Measurements from ENCODE around the gene TUBA4B.

Gene TUBA4B

DNA sequence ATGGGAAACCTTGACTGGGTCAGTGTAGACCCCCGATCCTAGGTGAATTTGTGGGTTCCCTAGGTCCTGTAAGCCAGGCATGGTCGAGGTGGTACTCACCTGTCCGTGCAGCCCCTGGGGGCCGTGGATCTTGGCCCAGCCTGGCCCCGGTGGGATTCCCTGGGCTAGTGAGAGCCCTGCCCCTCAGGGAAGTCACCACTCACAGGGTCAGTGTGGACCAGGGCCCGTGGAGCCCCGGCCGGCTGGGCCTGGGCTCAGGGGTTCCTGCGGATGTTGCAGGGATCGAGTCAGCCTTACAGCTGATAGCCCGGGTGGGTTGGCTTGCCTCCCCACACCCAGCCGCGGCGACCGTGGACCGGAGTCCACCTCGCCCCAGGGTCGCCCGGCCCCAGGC lies 24.1 kb upstream of the TUBA4B start:
- DNase-seq (ENCODE audit: low read depth in 1 of 2, low spot score in 1 of 2) = peak in 1 of 2 experiments; percentile 7
- Histone ChIP-seq H3K4me3 (replicated peaks; ENCODE audit: insufficient read depth, low read length) (peak overlapping the region; percentile 75), H3K27me3 (ENCODE audit: insufficient read depth, poor library complexity, severe bottlenecking) (no peaks in the 10 kb centered on the region), H3K27ac (replicated peaks) (peak overlapping the region; percentile 2; the same call in 1 of the 2 replicates)
- TF ChIP-seq POLR2AphosphoS5 (IDR thresholded peaks at IDR 0.05; ENCODE audit: low read depth) = no peak

GRCh38 chr2:219229305-219230058 lies 23.6 kb upstream of the TUBA4B start, which contains the start of the genes ANKZF1 and ATG9A:
Gene ANKZF1 (plus strand): TSS chr2:219229806. CDS start chr2:219230258, 452 bp downstream.
Gene ATG9A (minus strand): TSS chr2:219229636. CDS start chr2:219228024, 1,612 bp downstream.
- Histone ChIP-seq H3K27me3 (ENCODE audit: insufficient read depth, poor library complexity, severe bottlenecking) (no peaks in the 10 kb centered on the region), H3K4me3 (replicated peaks; ENCODE audit: insufficient read depth, low read length) (peak within 1 kb of the TSS; percentile 75), H3K27ac (replicated peaks) (peak within 1 kb of the TSS; percentile 70)
- peak; percentile 96 to 99 for DNase-seq (ENCODE audit: low read depth in 1 of 2, low spot score in 1 of 2)
- TF ChIP-seq SPI1 (IDR thresholded peaks at IDR 0.05; ENCODE audit: borderline replicate concordance, low read depth) (no peak), CTCF (IDR thresholded peaks at IDR 0.05; ENCODE audit: insufficient read depth, low read length) (no peak), REST (IDR thresholded peaks at IDR 0.05; ENCODE audit: insufficient replicate concordance, low read depth) (peak; percentile 49), POLR2AphosphoS5 (IDR thresholded peaks at IDR 0.05; ENCODE audit: low read depth) (peak; percentile 79), GABPA (IDR thresholded peaks at IDR 0.05; ENCODE audit: low read depth) (no peak)

- TF ChIP-seq GABPA (IDR thresholded peaks at IDR 0.05; ENCODE audit: low read depth) (no peak), SPI1 (IDR thresholded peaks at IDR 0.05; ENCODE audit: borderline replicate concordance, low read depth) (no peak), POLR2AphosphoS5 (IDR thresholded peaks at IDR 0.05; ENCODE audit: low read depth) (no peak), CTCF (IDR thresholded peaks at IDR 0.05; ENCODE audit: insufficient read depth, low read length) (no peak), REST (IDR thresholded peaks at IDR 0.05; ENCODE audit: insufficient replicate concordance, low read depth) (no peak)
- no peaks in the 10 kb centered on the region for H3K27me3 ChIP-seq (ENCODE audit: insufficient read depth, poor library complexity, severe bottlenecking)
- peak overlapping the region; percentile 70 for H3K27ac ChIP-seq (replicated peaks)
- peak in 1 of 2 experiments; percentile 64 for DNase-seq (ENCODE audit: low read depth in 1 of 2, low spot score in 1 of 2)
- peak overlapping the region; percentile 75 for H3K4me3 ChIP-seq (replicated peaks; ENCODE audit: insufficient read depth, low read length)
Observed at GRCh38 chr2:219230059-219230540, 22.9 kb upstream of the TUBA4B start.

DNA sequence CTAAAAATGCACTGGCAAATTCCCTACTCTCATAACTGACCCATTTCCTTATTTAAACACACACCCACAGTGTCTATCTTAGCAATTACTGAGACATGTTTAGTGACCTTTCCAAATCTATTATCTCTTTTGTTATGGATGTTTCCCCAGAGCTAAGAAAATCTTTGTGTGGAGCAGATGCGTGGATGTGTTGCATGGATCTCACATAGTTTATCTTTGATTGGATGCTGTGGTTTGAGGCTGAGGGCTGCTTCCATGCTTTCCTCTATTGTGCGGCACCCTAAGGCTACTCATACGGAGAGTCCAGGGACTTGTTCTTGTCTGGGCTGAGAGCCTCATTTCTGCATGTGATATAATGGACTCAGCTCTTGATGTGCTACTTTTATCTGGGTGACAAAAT lies 18.7 kb upstream of the TUBA4B start:
- TF ChIP-seq SPI1 (IDR thresholded peaks at IDR 0.05; ENCODE audit: borderline replicate concordance, low read depth) (no peak), REST (IDR thresholded peaks at IDR 0.05; ENCODE audit: insufficient replicate concordance, low read depth) (no peak), GABPA (IDR thresholded peaks at IDR 0.05; ENCODE audit: low read depth) (no peak)

More for the DNA sequence above, 18.7 kb upstream of the TUBA4B start:
- no peak for DNase-seq (ENCODE audit: low read depth in 1 of 2, low spot score in 1 of 2)
- H3K27me3 ChIP-seq (ENCODE audit: insufficient read depth, poor library complexity, severe bottlenecking) = no peaks in the 10 kb centered on the region
- no peak overlapping the region for H3K4me3 ChIP-seq (replicated peaks; ENCODE audit: insufficient read depth, low read length)
- H3K27ac ChIP-seq (replicated peaks) = no peak overlapping the region
